ENCODE data around the gene OR3A2. TPM values are rescaled to one million over a fixed set of nuclear protein-coding genes. Genes with fewer than 3 reads are reported as not detected.
"Not testable (repeated sequence)": the region's sequence is repeated elsewhere in the genome, so short reads cannot be mapped to it uniquely, and the experiment has no call there.

The OR3A2 gene
- total and polyA plus RNA-seq, 2 donors: 0.07 to 0.52 TPM

DNA sequence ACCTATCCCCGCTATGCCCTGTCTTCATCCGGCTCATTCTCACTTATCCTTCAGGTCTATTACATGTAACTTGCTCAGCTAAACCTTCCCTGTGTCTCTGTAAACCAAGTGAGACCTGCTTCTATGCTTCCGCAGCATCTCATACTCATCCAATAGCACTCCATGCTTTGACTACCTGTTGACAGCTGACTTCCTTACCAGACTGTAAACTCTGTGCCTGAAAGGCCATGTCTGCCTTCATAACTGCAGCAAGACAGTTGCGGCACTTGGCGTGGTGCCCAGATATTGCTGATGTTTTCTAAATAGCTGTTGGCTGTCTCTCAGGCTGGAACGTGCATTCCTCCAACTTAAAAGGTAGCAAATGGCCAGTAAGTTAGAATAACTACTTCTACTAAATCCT is 13.9 kb upstream of the OR3A2 start:
- H3K36me3 ChIP-seq (ENCODE audit: control insufficient read depth in 2 of 2, insufficient read depth in 2 of 2, low read length in 1 of 2): no peaks in the 10 kb centered on the region
- no peak for DNase-seq (ENCODE audit: low read depth in 6 of 9, low spot score in 9 of 9)

DNA sequence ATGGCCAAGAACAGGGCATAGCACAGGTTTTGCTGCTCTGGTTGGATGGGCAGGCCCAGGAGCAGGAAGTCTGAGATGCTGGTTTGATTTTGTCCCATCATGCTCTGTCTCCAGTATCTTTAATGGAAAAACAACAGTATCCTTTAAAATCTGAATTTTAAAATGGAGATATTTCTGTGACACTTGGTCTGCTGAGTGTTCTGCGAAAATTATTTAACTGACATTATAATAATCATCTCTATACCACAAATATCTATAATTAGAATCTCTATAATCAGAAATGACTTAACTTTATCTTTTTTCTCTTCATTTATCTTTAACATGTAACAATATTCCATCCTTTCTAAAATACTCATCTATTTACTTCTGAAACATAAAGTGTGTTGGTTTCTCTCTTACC is 12.2 kb upstream of the OR3A2 start, which contains the start of gene OR1E1:
TSS of gene OR1E1 (minus strand) at position 101 of the 400 bp plus-strand sequence. CDS start at position 101, 0 bp downstream.
- Histone ChIP-seq H3K27me3 (ENCODE audit: control insufficient read depth in 2 of 2, insufficient read depth in 1 of 2, low read length in 1 of 2) (no peaks in the 10 kb centered on the region), H3K27ac (ENCODE audit: low read depth in 1 of 2, low read length in 1 of 2) (no peak within 1 kb of the TSS), H3K4me1 (ENCODE audit: control insufficient read depth in 2 of 2, insufficient read depth in 2 of 2, low read length in 2 of 2) (no peaks in the 10 kb centered on the region), H3K36me3 (ENCODE audit: control insufficient read depth in 2 of 2, insufficient read depth in 2 of 2, low read length in 1 of 2) (no peaks in the 10 kb centered on the region), H3K9me3 (ENCODE audit: control insufficient read depth in 2 of 2, insufficient read depth in 1 of 2, low read length in 1 of 2) (no peaks in the 10 kb centered on the region), H3K4me3 (ENCODE audit: low read length in 2 of 2) (no peak within 1 kb of the TSS)
- DNase-seq (ENCODE audit: low read depth in 6 of 9, low spot score in 9 of 9): no peak
- WGBS: 82% methylated on average over 1 of the region's 1 CpG

More for the DNA sequence above, 13.9 kb upstream of the OR3A2 start:
- H3K27ac ChIP-seq (ENCODE audit: low read depth in 1 of 2, low read length in 1 of 2): no peak overlapping the region
- H3K4me3 ChIP-seq (ENCODE audit: low read length in 2 of 2): no peak overlapping the region
- no peaks in the 10 kb centered on the region for H3K9me3 ChIP-seq (ENCODE audit: control insufficient read depth in 2 of 2, insufficient read depth in 1 of 2, low read length in 1 of 2)
- no peaks in the 10 kb centered on the region for H3K4me1 ChIP-seq (ENCODE audit: control insufficient read depth in 2 of 2, insufficient read depth in 2 of 2, low read length in 2 of 2)
- WGBS: 83% methylated on average over 6 of the region's 6 CpGs
- H3K27me3 ChIP-seq (ENCODE audit: control insufficient read depth in 2 of 2, insufficient read depth in 1 of 2, low read length in 1 of 2): no peaks in the 10 kb centered on the region

DNA sequence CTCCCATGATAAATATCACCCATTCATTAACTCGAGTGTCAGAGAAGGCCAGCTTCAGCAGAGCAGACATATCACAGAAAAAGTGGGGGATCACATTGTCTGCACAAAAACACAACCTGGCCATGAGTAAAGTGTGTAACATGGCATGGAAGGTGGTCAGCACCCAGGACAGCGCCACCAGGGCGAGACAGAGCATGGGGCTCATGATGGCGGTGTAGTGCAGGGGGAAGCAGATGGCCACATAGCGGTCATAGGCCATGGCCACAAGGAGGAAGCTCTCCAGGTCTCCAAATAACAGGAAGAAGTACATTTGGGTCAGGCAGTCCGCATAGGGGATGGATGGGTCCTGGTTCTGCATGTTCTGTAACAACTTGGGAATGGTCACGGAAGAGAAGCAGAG is 11.7 kb upstream of the OR3A2 start:
- H3K27me3 ChIP-seq (ENCODE audit: control insufficient read depth in 2 of 2, insufficient read depth in 1 of 2, low read length in 1 of 2); H3K4me3 ChIP-seq (ENCODE audit: low read length in 2 of 2); DNase-seq (ENCODE audit: low read depth in 6 of 9, low spot score in 9 of 9); H3K36me3 ChIP-seq (ENCODE audit: control insufficient read depth in 2 of 2, insufficient read depth in 2 of 2, low read length in 1 of 2); H3K9me3 ChIP-seq (ENCODE audit: control insufficient read depth in 2 of 2, insufficient read depth in 1 of 2, low read length in 1 of 2); H3K27ac ChIP-seq (ENCODE audit: low read depth in 1 of 2, low read length in 1 of 2); H3K4me1 ChIP-seq (ENCODE audit: control insufficient read depth in 2 of 2, insufficient read depth in 2 of 2, low read length in 2 of 2): not testable (repeated sequence)
- 59% methylated on average over 7 of the region's 7 CpGs for WGBS

DNA sequence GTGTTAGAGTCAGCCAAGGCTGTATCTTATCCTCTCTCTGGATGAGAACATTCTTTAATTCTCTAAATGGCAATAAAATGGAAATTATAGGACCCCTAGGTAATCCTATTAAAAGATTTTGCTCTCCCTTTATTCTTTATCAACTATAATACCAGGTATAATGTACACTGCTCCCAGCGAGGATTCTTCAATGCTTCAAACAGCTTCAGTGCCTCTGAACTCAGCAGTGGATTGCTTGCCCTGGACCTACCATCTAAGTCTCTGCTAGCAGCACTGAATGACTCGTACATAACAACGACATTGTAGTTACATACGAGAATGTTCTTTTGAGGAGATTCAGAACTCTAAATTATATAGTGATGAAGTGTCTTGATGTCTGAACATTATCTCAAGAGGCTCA is 3.7 kb upstream of the OR3A2 start:
- no peak for DNase-seq (ENCODE audit: low read depth in 6 of 9, low spot score in 9 of 9)
- no peak overlapping the region for H3K27ac ChIP-seq (ENCODE audit: low read depth in 1 of 2, low read length in 1 of 2)
- H3K9me3 ChIP-seq (ENCODE audit: control insufficient read depth in 2 of 2, insufficient read depth in 1 of 2, low read length in 1 of 2): peaks cover 0 to 1% of the 10 kb centered on the region in 2 donors
- H3K27me3 ChIP-seq (ENCODE audit: control insufficient read depth in 2 of 2, insufficient read depth in 1 of 2, low read length in 1 of 2): peaks cover 7 to 16% of the 10 kb centered on the region in 2 donors
- WGBS: 82% methylated on average over 4 of the region's 4 CpGs
- H3K36me3 ChIP-seq (ENCODE audit: control insufficient read depth in 2 of 2, insufficient read depth in 2 of 2, low read length in 1 of 2): no peaks in the 10 kb centered on the region
- no peak overlapping the region for H3K4me3 ChIP-seq (ENCODE audit: low read length in 2 of 2)
- no peaks in the 10 kb centered on the region for H3K4me1 ChIP-seq (ENCODE audit: control insufficient read depth in 2 of 2, insufficient read depth in 2 of 2, low read length in 2 of 2)

DNA sequence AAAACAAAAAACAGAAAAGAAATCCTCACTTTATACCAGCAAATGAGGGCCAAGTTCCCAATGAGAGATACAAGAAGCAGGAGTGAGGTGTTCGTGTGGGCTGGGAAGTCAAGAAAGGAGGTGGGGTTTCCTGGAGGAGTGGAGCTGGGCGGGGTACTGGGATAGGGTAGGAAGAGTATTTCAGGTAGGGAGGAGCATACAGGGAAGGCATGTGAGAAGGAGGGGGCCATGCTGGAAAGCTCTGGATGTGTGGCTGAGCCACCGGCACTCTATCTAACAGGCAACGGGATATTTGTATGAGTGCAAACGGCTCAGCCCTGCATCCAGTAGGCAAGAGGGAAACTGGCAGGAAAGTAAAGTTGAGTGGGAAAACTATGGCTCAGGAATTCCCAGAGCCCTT is 4.2 kb downstream of the OR3A2 start:
- no peaks in the 10 kb centered on the region for H3K36me3 ChIP-seq (ENCODE audit: control insufficient read depth in 2 of 2, insufficient read depth in 2 of 2, low read length in 1 of 2)
- WGBS: 92% methylated on average over 5 of the region's 5 CpGs
- H3K9me3 ChIP-seq (ENCODE audit: control insufficient read depth in 2 of 2, insufficient read depth in 1 of 2, low read length in 1 of 2): peaks cover 0 to 1% of the 10 kb centered on the region in 2 donors
- H3K27ac ChIP-seq (ENCODE audit: low read depth in 1 of 2, low read length in 1 of 2): no peak overlapping the region
- H3K27me3 ChIP-seq (ENCODE audit: control insufficient read depth in 2 of 2, insufficient read depth in 1 of 2, low read length in 1 of 2): peaks cover 7 to 12% of the 10 kb centered on the region in 2 donors
- no peaks in the 10 kb centered on the region for H3K4me1 ChIP-seq (ENCODE audit: control insufficient read depth in 2 of 2, insufficient read depth in 2 of 2, low read length in 2 of 2)
- DNase-seq (ENCODE audit: low read depth in 6 of 9, low spot score in 9 of 9): no peak
- no peak overlapping the region for H3K4me3 ChIP-seq (ENCODE audit: low read length in 2 of 2)

DNA sequence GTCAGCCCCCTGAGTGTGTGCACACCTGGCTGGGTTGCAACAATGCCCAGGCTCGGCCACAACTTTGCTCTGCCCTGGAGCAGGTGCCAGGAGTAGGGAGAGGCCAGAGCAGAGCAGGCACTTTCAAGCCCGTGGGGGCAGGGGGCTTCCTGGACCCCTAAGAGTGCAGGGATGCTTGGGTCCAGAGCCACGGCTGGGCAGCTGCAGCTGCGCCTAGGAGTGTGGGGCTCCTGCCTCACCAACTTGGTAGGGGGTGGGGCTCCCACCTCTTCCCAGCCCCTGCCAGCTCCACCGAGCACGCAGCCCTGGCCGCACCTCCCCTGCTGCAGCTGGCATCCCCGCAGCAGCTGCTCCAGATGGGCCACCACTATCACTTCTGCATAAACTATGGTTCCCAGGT is 7.8 kb downstream of the OR3A2 start:
- no peaks in the 10 kb centered on the region for H3K4me1 ChIP-seq (ENCODE audit: control insufficient read depth in 2 of 2, insufficient read depth in 2 of 2, low read length in 2 of 2)
- 90% methylated on average over 8 of the region's 8 CpGs for WGBS
- no peaks in the 10 kb centered on the region for H3K36me3 ChIP-seq (ENCODE audit: control insufficient read depth in 2 of 2, insufficient read depth in 2 of 2, low read length in 1 of 2)
- DNase-seq (ENCODE audit: low read depth in 6 of 9, low spot score in 9 of 9): no peak
- H3K4me3 ChIP-seq (ENCODE audit: low read length in 2 of 2): no peak overlapping the region
- no peaks in the 10 kb centered on the region for H3K27me3 ChIP-seq (ENCODE audit: control insufficient read depth in 2 of 2, insufficient read depth in 1 of 2, low read length in 1 of 2)
- no peaks in the 10 kb centered on the region for H3K9me3 ChIP-seq (ENCODE audit: control insufficient read depth in 2 of 2, insufficient read depth in 1 of 2, low read length in 1 of 2)
- H3K27ac ChIP-seq (ENCODE audit: low read depth in 1 of 2, low read length in 1 of 2): no peak overlapping the region

DNA sequence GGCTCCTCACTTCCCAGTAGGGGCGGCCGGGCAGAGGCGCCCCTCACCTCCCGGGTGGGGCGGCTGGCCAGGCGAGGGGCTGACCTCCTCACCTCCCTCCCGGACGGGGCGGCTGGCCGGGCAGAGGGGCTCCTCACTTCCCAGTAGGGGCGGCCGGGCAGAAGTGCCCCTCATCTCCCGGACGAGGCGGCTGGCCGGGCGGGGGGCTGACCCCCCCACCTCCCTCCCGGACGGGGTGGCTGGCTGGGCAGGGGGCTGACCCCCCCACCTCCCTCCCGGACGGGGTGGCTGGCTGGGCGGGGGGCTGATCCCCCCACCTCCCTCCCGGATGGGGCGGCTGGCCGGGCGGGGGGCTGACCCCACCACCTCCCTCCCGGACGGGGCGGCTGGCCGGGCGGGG is 14.9 kb downstream of the OR3A2 start:
- DNase-seq (ENCODE audit: low read depth in 6 of 9, low spot score in 9 of 9): not testable (repeated sequence)

DNA sequence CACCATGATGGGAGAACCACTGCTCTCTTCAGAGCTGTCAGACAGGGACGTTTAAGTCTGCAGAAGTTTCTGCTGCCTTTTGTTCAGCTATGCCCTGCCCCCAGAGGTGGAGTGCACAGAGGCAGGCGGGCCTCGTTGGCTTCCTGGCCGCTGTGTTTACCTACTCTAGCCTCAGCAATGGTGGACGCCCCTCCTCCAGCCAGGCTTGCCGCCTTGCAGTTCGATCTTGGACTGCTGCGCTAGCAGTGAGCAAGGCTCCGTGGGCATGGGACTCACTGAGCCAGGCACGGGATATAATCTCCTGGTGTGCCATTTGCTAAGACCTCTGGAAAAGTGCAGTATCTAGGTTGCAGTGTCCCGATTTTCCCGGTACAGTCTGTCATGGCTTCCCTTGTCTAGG is 43.3 kb downstream of the OR3A2 start:
- not testable (repeated sequence) for H3K27ac ChIP-seq (ENCODE audit: low read depth in 1 of 2, low read length in 1 of 2); DNase-seq (ENCODE audit: low read depth in 6 of 9, low spot score in 9 of 9); H3K9me3 ChIP-seq (ENCODE audit: control insufficient read depth in 2 of 2, insufficient read depth in 1 of 2, low read length in 1 of 2); H3K4me1 ChIP-seq (ENCODE audit: control insufficient read depth in 2 of 2, insufficient read depth in 2 of 2, low read length in 2 of 2); H3K4me3 ChIP-seq (ENCODE audit: low read length in 2 of 2); H3K27me3 ChIP-seq (ENCODE audit: control insufficient read depth in 2 of 2, insufficient read depth in 1 of 2, low read length in 1 of 2); H3K36me3 ChIP-seq (ENCODE audit: control insufficient read depth in 2 of 2, insufficient read depth in 2 of 2, low read length in 1 of 2)
- WGBS: 96% methylated on average over 12 of the region's 12 CpGs

More for the DNA sequence above, 14.9 kb downstream of the OR3A2 start:
- WGBS: 95% methylated on average over 25 of the region's 31 CpGs
- H3K4me1 ChIP-seq (ENCODE audit: control insufficient read depth in 2 of 2, insufficient read depth in 2 of 2, low read length in 2 of 2); H3K27ac ChIP-seq (ENCODE audit: low read depth in 1 of 2, low read length in 1 of 2); H3K27me3 ChIP-seq (ENCODE audit: control insufficient read depth in 2 of 2, insufficient read depth in 1 of 2, low read length in 1 of 2); H3K9me3 ChIP-seq (ENCODE audit: control insufficient read depth in 2 of 2, insufficient read depth in 1 of 2, low read length in 1 of 2); H3K36me3 ChIP-seq (ENCODE audit: control insufficient read depth in 2 of 2, insufficient read depth in 2 of 2, low read length in 1 of 2); H3K4me3 ChIP-seq (ENCODE audit: low read length in 2 of 2): not testable (repeated sequence)

DNA sequence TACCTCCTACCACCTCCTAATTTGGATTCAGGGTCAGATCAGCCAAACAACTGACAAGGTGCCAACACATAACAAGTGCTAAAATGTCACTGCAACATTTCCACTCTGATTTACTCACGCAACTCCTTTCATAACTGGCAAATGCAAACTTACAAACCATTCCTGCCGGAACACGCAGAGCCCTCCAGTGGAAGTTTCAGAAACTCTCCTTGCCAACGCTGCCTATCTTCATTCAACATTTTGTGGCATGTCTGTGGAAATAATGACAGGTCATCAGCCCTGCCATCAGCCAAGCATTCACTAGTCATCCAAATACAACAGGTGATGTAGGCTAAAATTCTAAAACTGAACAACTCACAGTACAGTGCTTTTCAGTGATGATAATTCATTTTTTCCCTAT is 50.2 kb downstream of the OR3A2 start:
- no peak overlapping the region for H3K27ac ChIP-seq (ENCODE audit: low read depth in 1 of 2, low read length in 1 of 2)
- no peaks in the 10 kb centered on the region for H3K4me1 ChIP-seq (ENCODE audit: control insufficient read depth in 2 of 2, insufficient read depth in 2 of 2, low read length in 2 of 2)
- 70% methylated on average over 4 of the region's 4 CpGs for WGBS
- no peak for DNase-seq (ENCODE audit: low read depth in 6 of 9, low spot score in 9 of 9)
- H3K36me3 ChIP-seq (ENCODE audit: control insufficient read depth in 2 of 2, insufficient read depth in 2 of 2, low read length in 1 of 2): no peaks in the 10 kb centered on the region
- no peaks in the 10 kb centered on the region for H3K9me3 ChIP-seq (ENCODE audit: control insufficient read depth in 2 of 2, insufficient read depth in 1 of 2, low read length in 1 of 2)
- H3K27me3 ChIP-seq (ENCODE audit: control insufficient read depth in 2 of 2, insufficient read depth in 1 of 2, low read length in 1 of 2): no peaks in the 10 kb centered on the region
- no peak overlapping the region for H3K4me3 ChIP-seq (ENCODE audit: low read length in 2 of 2)

DNA sequence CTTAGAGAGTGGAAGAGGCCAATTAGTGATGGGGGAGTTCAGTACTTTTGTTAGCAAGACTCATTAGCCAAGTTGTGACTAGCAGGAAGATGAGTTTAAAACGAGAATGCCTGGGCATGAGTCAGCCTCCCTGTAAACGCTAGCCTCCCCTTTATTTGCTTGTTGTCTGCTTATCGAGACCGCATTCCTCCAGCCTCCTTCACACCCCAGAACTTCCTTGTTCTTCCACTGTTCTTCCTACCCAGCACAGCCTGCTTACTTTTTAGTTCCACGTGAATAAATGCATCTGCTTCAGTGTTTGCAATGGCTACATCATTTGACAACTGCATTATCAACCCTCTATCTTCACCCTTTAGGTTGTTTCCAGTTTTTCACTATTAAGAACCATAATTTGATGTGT is 67.8 kb downstream of the OR3A2 start:
- Histone ChIP-seq H3K4me1 (ENCODE audit: control insufficient read depth in 2 of 2, insufficient read depth in 2 of 2, low read length in 2 of 2) (no peaks in the 10 kb centered on the region), H3K36me3 (ENCODE audit: control insufficient read depth in 2 of 2, insufficient read depth in 2 of 2, low read length in 1 of 2) (no peaks in the 10 kb centered on the region), H3K27ac (ENCODE audit: low read depth in 1 of 2, low read length in 1 of 2) (no peak overlapping the region), H3K9me3 (ENCODE audit: control insufficient read depth in 2 of 2, insufficient read depth in 1 of 2, low read length in 1 of 2) (no peaks in the 10 kb centered on the region), H3K27me3 (ENCODE audit: control insufficient read depth in 2 of 2, insufficient read depth in 1 of 2, low read length in 1 of 2) (no peaks in the 10 kb centered on the region), H3K4me3 (ENCODE audit: low read length in 2 of 2) (no peak overlapping the region)
- DNase-seq (ENCODE audit: low read depth in 6 of 9, low spot score in 9 of 9): no peak
- WGBS: 85% methylated on average over 5 of the region's 5 CpGs
